ENCODE results near the gene AMPD1.

GRCh38 chr1:114737314-114737849 is 42.0 kb upstream of the AMPD1 start:
- TF ChIP-seq CTCF (optimal IDR thresholded peaks at IDR 0.05 in 1 of 3, IDR thresholded peaks at IDR 0.05 in 1 of 3, conservative IDR thresholded peaks at IDR 0.05 in 1 of 3; ENCODE audit: extremely low read depth in 1 of 3, insufficient read depth in 2 of 3, low read length in 3 of 3) = no peak
- no peak for TF ChIP-seq EZH2 (IDR thresholded peaks at IDR 0.05; ENCODE audit: low read length)

Data from keratinocyte (primary cell).